Neural progenitor cell (in vitro differentiated cells): ENCODE measurements around the gene SPINK5. TPM values are rescaled to one million over a fixed set of nuclear protein-coding genes. Genes with fewer than 3 reads are reported as not detected.
"Not testable (repeated sequence)": the region's sequence is repeated elsewhere in the genome, so short reads cannot be mapped to it uniquely, and the experiment has no call there.

Experiments
- DNase-seq: peaks from one replicate; pipeline ENCODE4 v3.0.0-alpha.2; 2016; ENCODE audit warnings: low spot score
- H2AFZ ChIP-seq: fragments of 200-600 bp; sonication (generic); replicated peaks from 2 replicates; pipeline ENCODE4 v1.6.1; 2016; ENCODE audit warnings: antibody characterized with exemption
- H3F3A ChIP-seq: fragments of 200-600 bp; sonication (generic); 2 replicates; pipeline ENCODE4 v1.6.1; 2016; ENCODE audit warnings: antibody characterized with exemption, low read depth
- H3K27ac ChIP-seq: fragments of 200-600 bp; sonication (generic); 2 replicates; pipeline ENCODE4 v1.5.1; 2016; ENCODE audit warnings: mild to moderate bottlenecking
- H3K27me3 ChIP-seq: fragments of 200-600 bp; sonication (generic); 2 replicates; pipeline ENCODE4 v1.6.1; 2016; ENCODE audit warnings: mild to moderate bottlenecking, moderate library complexity
- H3K36me3 ChIP-seq: fragments of 200-600 bp; sonication (generic); 2 replicates; pipeline ENCODE4 v1.5.1; 2016
- H3K4me1 ChIP-seq: fragments of 200-600 bp; sonication (generic); 2 replicates; pipeline ENCODE4 v1.6.1; 2016; ENCODE audit warnings: mixed run types
- H3K4me2 ChIP-seq: fragments of 200-600 bp; sonication (generic); 2 replicates; pipeline ENCODE4 v1.6.1; 2016
- H3K4me3 ChIP-seq: fragments of 200-600 bp; sonication (generic); 2 replicates; pipeline ENCODE4 v1.5.1; 2016
- H3K79me2 ChIP-seq: fragments of 200-600 bp; sonication (generic); 2 replicates; pipeline ENCODE4 v1.6.1; 2016; ENCODE audit warnings: low read depth
- H3K9ac ChIP-seq: fragments of 200-600 bp; sonication (generic); 2 replicates; pipeline ENCODE4 v1.6.1; 2016
- H3K9me3 ChIP-seq: fragments of 200-600 bp; sonication (generic); 2 replicates; pipeline ENCODE4 v1.5.1; 2016; ENCODE audit warnings: low read depth
- H4K20me1 ChIP-seq: fragments of 200-600 bp; sonication (generic); 2 replicates; pipeline ENCODE4 v1.6.1; 2016; ENCODE audit warnings: low read depth
- H3K27ac Mint-ChIP-seq: 3 replicates; pipeline ENCODE4 v1.8.0; 2021; ENCODE audit warnings: mixed read lengths
- H3K27me3 Mint-ChIP-seq: 2 replicates; pipeline ENCODE4 v1.8.0; 2022; ENCODE audit warnings: low read depth, mild to moderate bottlenecking, inconsistent platforms, moderate library complexity, mixed read lengths; ENCODE audit not compliant: insufficient read depth
- H3K36me3 Mint-ChIP-seq: 3 replicates; pipeline ENCODE4 v1.8.0; 2021; ENCODE audit warnings: mixed read lengths
- H3K4me1 Mint-ChIP-seq: 3 replicates; pipeline ENCODE4 v1.8.0; 2021; ENCODE audit warnings: mixed read lengths
- H3K4me3 Mint-ChIP-seq: 3 replicates; pipeline ENCODE4 v1.8.0; 2021; ENCODE audit warnings: mild to moderate bottlenecking, moderate library complexity, mixed read lengths
- H3K9me3 Mint-ChIP-seq: 3 replicates; pipeline ENCODE4 v1.8.0; 2020; ENCODE audit warnings: mixed read lengths
- CTCF ChIP-seq: fragments of 200-600 bp; sonication (generic); IDR thresholded peaks from 2 replicates; pipeline ENCODE4 v1.5.1; 2017; ENCODE audit warnings: antibody characterized with exemption, mild to moderate bottlenecking
- EZH2 ChIP-seq: fragments of 200-600 bp; sonication (generic); IDR thresholded peaks from 2 replicates; pipeline ENCODE4 v1.6.1; 2017; ENCODE audit warnings: antibody characterized with exemption, mild to moderate bottlenecking, moderate library complexity
- EZH2phosphoT487 ChIP-seq: fragments of 200-600 bp; sonication (generic); IDR thresholded peaks from 2 replicates; pipeline ENCODE4 v1.6.1; 2017; ENCODE audit warnings: antibody characterized with exemption
- total RNA-seq: library from RNA; depleted of rRNA; stranded (reverse); fragments of >200 nt; gene quantifications from 2 replicates; pipeline ENCODE4 v1.2.3, GENCODE V29; 2015; ENCODE audit warnings: low replicate concordance

SPINK5 gene
- total RNA-seq, 1 donor from 2014 or later: 18.1 TPM

- no peaks in the 10 kb centered on the region for H3K27me3 Mint-ChIP-seq
- Histone ChIP-seq H4K20me1 (no peaks in the 10 kb centered on the region), H3K9ac (no peak overlapping the region), H3K9me3 (no peaks in the 10 kb centered on the region), H3K4me1 (no peaks in the 10 kb centered on the region), H3K27me3 (no peaks in the 10 kb centered on the region), H3K79me2 (no peaks in the 10 kb centered on the region), H3F3A (no peaks in the 10 kb centered on the region), H2AFZ (no peak overlapping the region), H3K36me3 (peaks cover 4% of the 10 kb centered on the region), H3K27ac (no peak overlapping the region), H3K4me3 (no peak overlapping the region), H3K4me2 (no peak overlapping the region)
- no peaks in the 10 kb centered on the region for H3K9me3 Mint-ChIP-seq
- DNase-seq: no peak
- H3K4me3 Mint-ChIP-seq: no peak overlapping the region
- TF ChIP-seq EZH2phosphoT487: no peak
- no peak for TF ChIP-seq EZH2
- TF ChIP-seq CTCF: no peak
- no peak overlapping the region for H3K27ac Mint-ChIP-seq
- H3K36me3 Mint-ChIP-seq: no peaks in the 10 kb centered on the region
- H3K4me1 Mint-ChIP-seq: no peaks in the 10 kb centered on the region
These were observed 20.9 kb upstream of the SPINK5 start for GRCh38 chr5:148042881-148043280.

GRCh38 chr5:148043705-148044104 lies 20.1 kb upstream of the SPINK5 start:
- Mint-ChIP-seq H3K27ac (no peak overlapping the region), H3K27me3 (peaks cover 3% of the 10 kb centered on the region), H3K36me3 (no peaks in the 10 kb centered on the region), H3K9me3 (no peaks in the 10 kb centered on the region), H3K4me1 (no peaks in the 10 kb centered on the region), H3K4me3 (no peak overlapping the region)
- DNase-seq: no peak
- no peaks in the 10 kb centered on the region for H3K4me1 ChIP-seq
- H3K27ac ChIP-seq: no peak overlapping the region
- H3K27me3 ChIP-seq: no peaks in the 10 kb centered on the region
- no peaks in the 10 kb centered on the region for H3K79me2 ChIP-seq
- peaks cover 4% of the 10 kb centered on the region for H3K36me3 ChIP-seq
- H3F3A ChIP-seq: no peaks in the 10 kb centered on the region
- TF ChIP-seq CTCF: no peak
- no peak for TF ChIP-seq EZH2
- H3K9me3 ChIP-seq: no peaks in the 10 kb centered on the region
- H2AFZ ChIP-seq: no peak overlapping the region
- no peak overlapping the region for H3K9ac ChIP-seq
- no peak overlapping the region for H3K4me2 ChIP-seq
- no peaks in the 10 kb centered on the region for H4K20me1 ChIP-seq
- H3K4me3 ChIP-seq: no peak overlapping the region

GRCh38 chr5:148055160-148055559 lies 8.6 kb upstream of the SPINK5 start:
- H3K4me1 Mint-ChIP-seq, H3K36me3 Mint-ChIP-seq, H3K79me2 ChIP-seq, H2AFZ ChIP-seq, H3F3A ChIP-seq, H3K4me3 ChIP-seq, H3K4me1 ChIP-seq, H3K36me3 ChIP-seq, H3K27me3 Mint-ChIP-seq, H3K27me3 ChIP-seq, H4K20me1 ChIP-seq, DNase-seq, H3K27ac Mint-ChIP-seq, H3K4me3 Mint-ChIP-seq, H3K9ac ChIP-seq, H3K27ac ChIP-seq, H3K4me2 ChIP-seq: not testable (repeated sequence)
- peaks cover 24% of the 10 kb centered on the region for H3K9me3 ChIP-seq
- H3K9me3 Mint-ChIP-seq: peaks cover 29% of the 10 kb centered on the region

- Histone ChIP-seq H3K36me3 (no peaks in the 10 kb centered on the region), H3K9me3 (peaks cover 8% of the 10 kb centered on the region), H3K27ac (no peak overlapping the region), H3F3A (no peaks in the 10 kb centered on the region), H3K79me2 (no peaks in the 10 kb centered on the region), H3K4me3 (no peak overlapping the region), H3K27me3 (no peaks in the 10 kb centered on the region), H3K9ac (no peak overlapping the region), H3K4me1 (no peaks in the 10 kb centered on the region), H4K20me1 (no peaks in the 10 kb centered on the region), H3K4me2 (no peak overlapping the region), H2AFZ (no peak overlapping the region)
- Mint-ChIP-seq H3K4me3 (no peak overlapping the region), H3K4me1 (no peaks in the 10 kb centered on the region), H3K27me3 (peaks cover 2% of the 10 kb centered on the region), H3K9me3 (peaks cover 15% of the 10 kb centered on the region), H3K36me3 (peaks cover 2% of the 10 kb centered on the region), H3K27ac (no peak overlapping the region)
- DNase-seq: no peak
- TF ChIP-seq EZH2 (no peak), CTCF (no peak), EZH2phosphoT487 (no peak)
These were observed 3.5 kb upstream of the SPINK5 start for GRCh38 chr5:148060309-148060708.
